GM12875 (cell line): ENCODE results near the gene AKAP3.

Experiments
- H3K4me3 ChIP-seq: one replicate; pipeline ENCODE4 v1.5.1; 2011; ENCODE audit warnings: low read depth, low read length, control low read depth
- CTCF ChIP-seq: IDR thresholded peaks from 2 replicates; pipeline ENCODE4 v1.5.1; 2011; ENCODE audit warnings: low read depth, mild to moderate bottlenecking, control low read depth, inconsistent platforms, low read length, moderate library complexity, borderline replicate concordance; ENCODE audit not compliant: insufficient read depth

Gene AKAP3

GRCh38 chr12:4604684-4605193 is 44.1 kb downstream of the AKAP3 start:
- TF ChIP-seq CTCF: peak; percentile 99
- peak overlapping the region; percentile 65 for H3K4me3 ChIP-seq

DNA sequence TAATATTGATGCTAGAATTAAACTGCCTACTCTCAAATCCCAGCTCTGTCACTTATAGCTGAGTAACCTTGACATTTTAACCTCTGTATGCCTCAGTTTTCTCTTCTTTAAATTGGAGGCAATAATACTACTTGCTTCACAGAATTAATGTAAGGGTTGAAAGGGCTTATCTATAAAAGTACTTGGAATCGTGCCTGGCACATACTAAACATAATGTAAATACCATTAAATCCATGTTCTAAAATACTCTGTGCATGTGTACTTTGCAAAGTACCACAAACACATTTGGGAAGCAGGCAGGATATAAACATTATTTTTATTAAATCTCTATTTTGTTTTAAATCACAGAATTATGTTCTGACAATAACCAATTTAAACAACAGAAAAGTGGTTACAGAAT is 44.9 kb downstream of the AKAP3 start:
- no peak for TF ChIP-seq CTCF

DNA sequence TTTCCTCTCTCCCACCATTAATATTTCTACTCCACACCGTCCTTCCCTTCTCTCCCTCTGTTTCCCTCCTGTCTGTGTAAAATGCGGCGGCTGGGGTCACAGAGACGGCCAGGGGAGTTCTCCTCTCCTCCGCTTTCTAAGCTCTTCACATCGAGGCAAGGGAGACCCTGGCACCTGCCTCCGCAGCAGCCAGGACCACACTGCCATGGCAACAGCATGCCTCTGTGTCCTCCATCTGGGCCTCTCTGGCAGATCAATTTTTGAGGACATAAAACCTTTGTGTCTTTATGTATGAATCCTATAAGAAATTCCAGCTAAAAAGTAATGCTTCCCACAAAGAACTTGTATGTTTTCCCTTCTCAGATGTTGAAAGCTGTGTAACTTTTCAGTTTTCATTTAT is 45.4 kb downstream of the AKAP3 start:
- no peak overlapping the region for H3K4me3 ChIP-seq
- TF ChIP-seq CTCF: no peak

More for the DNA sequence above, 44.9 kb downstream of the AKAP3 start:
- no peak overlapping the region for H3K4me3 ChIP-seq

GRCh38 chr12:4595881-4596280 is 53.0 kb downstream of the AKAP3 start:
- TF ChIP-seq CTCF: no peak
- no peak overlapping the region for H3K4me3 ChIP-seq

- H3K4me3 ChIP-seq: no peak overlapping the region
- no peak for TF ChIP-seq CTCF
These were observed 57.6 kb downstream of the AKAP3 start for GRCh38 chr12:4591180-4591687.

GRCh38 chr12:4589941-4590340 is 58.9 kb downstream of the AKAP3 start:
- TF ChIP-seq CTCF: no peak
- H3K4me3 ChIP-seq: no peak overlapping the region

DNA sequence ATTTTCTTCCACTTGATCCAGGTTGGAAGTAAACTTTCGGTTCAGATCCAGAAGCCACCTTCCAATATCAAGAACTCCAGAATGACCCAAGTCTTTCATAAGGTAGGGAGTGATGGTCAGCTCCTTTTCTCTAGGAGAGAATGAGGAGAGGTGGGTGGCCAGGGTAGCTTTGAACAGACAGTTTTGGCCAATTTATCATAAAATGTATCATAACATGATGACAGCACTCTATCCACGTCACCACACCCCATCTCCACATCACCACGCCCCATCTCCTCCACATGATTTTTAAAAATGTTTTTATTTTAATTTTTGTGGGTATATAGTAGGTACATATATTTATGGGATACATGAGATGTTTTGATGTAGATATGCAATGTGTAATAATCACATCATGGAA is 59.9 kb downstream of the AKAP3 start:
- no peak for TF ChIP-seq CTCF
- no peak overlapping the region for H3K4me3 ChIP-seq
